Transverse colon (tissue), 4 donors: Measurements from ENCODE around the gene FMNL3.

Experiments used
- CTCF ChIP-seq, 5 experiments: fragments of 200-600 bp in 3 of 5; fragments of 450-650 bp in 2 of 5; sonication (generic) in 3 of 5; IDR thresholded peaks; 1 replicate in 2 of 5; 2 replicates in 3 of 5; pipeline ENCODE4 v1.5.1; 2016 to 2017; ENCODE audit warnings: antibody characterized with exemption in 5 of 5, inconsistent platforms in 3 of 5, mild to moderate bottlenecking in 2 of 5, moderate library complexity in 1 of 5
- EP300 ChIP-seq: sonication (generic); formaldehyde crosslinking; IDR thresholded peaks from one replicate; pipeline ENCODE4 v1.6.1; 2017; ENCODE audit warnings: antibody characterized with exemption, low read depth
- POLR2A ChIP-seq: fragments of 450-650 bp; IDR thresholded peaks from one replicate; pipeline ENCODE4 v1.6.1; 2016; ENCODE audit warnings: antibody characterized with exemption, mild to moderate bottlenecking, moderate library complexity
- POLR2AphosphoS5 ChIP-seq, 3 donors: sonication (generic); formaldehyde crosslinking; IDR thresholded peaks; one replicate each; pipeline ENCODE4 v1.6.1; 2016; ENCODE audit warnings: antibody characterized with exemption in 3 of 3

DNA sequence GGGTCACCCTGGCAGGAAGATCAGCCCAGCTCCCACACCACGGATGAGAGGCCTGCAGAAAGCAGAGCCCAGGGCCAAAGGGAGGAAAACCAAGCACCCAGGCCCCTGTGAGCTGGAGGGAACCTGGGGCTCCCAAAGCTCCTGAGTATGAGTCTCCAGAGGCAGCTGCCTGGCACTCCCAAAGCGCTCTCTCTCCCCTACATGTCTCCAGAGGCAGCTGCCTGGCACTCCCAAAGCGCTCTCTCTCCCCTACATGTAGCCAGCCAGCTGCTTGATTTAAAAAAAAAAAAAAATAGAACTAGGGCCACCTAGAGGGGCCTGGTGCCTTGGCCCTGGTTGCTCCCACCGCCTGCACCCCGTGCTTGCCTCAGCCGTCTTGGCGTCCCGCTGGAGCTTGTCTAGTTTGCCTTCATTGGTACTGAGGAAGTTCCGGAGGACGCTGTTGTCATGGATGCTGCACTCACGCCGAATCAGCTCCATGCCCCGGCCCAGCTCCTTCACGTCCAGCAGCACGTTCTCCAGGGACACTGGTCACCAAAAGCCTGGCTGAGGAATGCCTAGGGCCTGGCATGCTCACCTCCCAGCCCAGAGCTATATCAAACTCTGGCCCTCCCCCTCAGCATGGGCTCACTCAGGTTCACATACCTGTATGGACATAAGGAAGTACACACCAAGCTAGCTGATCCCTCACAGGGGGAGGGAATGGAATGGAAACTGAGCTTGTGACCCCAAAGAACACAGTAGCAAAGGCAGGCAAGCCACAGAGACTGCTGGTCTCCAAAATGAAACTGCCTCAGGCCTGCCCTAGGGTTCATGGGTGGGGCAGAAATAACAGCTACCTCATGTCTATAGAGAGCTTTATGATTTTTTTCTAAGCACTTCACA is 59.1 kb downstream of the FMNL3 start:
- TF ChIP-seq POLR2A (no peak), CTCF (IDR thresholded peaks at IDR 0.05) (no peak), POLR2AphosphoS5 (IDR thresholded peaks at IDR 0.05) (no peak), EP300 (no peak)
